ENCODE results near the gene EPOP.
"Not testable (repeated sequence)": the region's sequence is repeated elsewhere in the genome, so short reads cannot be mapped to it uniquely, and the experiment has no call there.

The EPOP gene

GRCh38 chr17:38625482-38625881, 49.3 kb downstream of the EPOP start:
- no peak overlapping the region for H3K27ac ChIP-seq
- TF ChIP-seq ZFX (IDR thresholded peaks at IDR 0.05; ENCODE audit: borderline replicate concordance) (no peak), CTCF (IDR thresholded peaks at IDR 0.05) (no peak)

DNA sequence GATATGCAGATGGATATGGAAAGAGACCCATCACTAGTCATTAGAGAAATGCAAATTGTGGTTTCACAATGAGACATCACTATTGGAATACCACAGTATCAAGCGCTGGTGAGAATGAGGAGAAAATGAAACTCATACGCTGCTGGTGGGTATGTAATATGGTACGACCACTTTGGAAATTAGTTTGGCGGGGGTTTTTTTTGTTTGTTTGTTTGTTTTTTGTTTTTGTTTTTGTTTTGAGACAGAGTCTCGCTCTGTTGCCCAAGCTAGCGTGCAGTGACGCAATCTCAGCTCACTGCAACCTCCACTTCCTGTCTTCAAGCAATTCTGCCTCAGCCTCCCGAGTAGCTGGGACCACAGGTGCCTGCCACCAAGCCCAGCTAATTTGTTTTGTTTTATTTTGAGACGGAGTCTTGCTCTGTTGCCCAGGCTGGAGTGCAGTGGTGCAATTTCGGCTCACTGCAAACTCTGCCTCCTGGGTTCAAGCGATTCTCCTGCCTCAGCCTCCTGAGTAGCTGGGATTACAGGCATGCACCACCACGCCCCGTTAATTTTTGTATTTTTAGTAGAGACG, 49.9 kb downstream of the EPOP start:
- not testable (repeated sequence) for H3K27ac ChIP-seq
